GM18907 (cell line): ENCODE measurements around the gene PANX3.
"Not testable (repeated sequence)": the region's sequence is repeated elsewhere in the genome, so short reads cannot be mapped to it uniquely, and the experiment has no call there.

Experiments
- ATAC-seq: cut with Tn5 transposase; IDR thresholded peaks from one replicate; pipeline ENCODE4 v1.9.1; 2021; ENCODE audit warnings: mild to moderate bottlenecking, moderate library complexity; ENCODE audit not compliant: unreplicated experiment

PANX3 gene

GRCh38 chr11:124611064-124611463 lies at the start of gene PANX3:
TSS of gene PANX3 (plus strand) at chr11:124611428. CDS start at chr11:124611557, 129 bp downstream.
- ATAC-seq, result no peak

GRCh38 chr11:124569697-124570096 lies 41.5 kb upstream of the PANX3 start, which contains the start of gene OR8A1:
TSS of gene OR8A1 (plus strand) at chr11:124569997. CDS start at chr11:124570120, 123 bp downstream.
- ATAC-seq, result no peak

DNA sequence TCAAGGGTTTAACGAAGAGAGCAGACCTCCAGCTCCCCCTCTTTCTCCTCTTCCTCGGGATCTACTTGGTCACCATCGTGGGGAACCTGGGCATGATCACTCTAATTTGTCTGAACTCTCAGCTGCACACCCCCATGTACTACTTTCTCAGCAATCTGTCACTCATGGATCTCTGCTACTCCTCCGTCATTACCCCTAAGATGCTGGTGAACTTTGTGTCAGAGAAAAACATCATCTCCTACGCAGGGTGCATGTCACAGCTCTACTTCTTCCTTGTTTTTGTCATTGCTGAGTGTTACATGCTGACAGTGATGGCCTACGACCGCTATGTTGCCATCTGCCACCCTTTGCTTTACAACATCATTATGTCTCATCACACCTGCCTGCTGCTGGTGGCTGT lies 41.1 kb upstream of the PANX3 start:
- no peak for ATAC-seq

- ATAC-seq, result no peak
Measured at GRCh38 chr11:124577716-124578427, 33.4 kb upstream of the PANX3 start.

DNA sequence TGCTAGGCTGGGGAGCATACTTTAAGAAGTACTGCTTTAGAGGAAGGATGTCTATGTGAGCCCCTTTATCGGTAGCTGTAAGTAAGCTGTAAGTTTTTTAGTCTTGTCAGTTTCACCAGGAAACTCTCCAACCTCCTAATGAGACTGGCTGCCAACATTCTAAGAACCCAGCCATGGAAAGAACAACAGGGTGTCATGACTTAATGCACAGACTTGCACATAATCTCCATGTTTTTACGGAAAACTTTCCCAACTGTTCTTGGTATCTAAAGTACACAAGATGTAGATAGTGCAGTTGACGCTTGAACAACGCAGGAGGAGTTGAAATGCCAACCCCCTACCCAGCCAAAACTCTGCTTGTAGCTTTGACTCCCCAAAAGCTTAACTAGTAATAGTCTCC lies 32.5 kb upstream of the PANX3 start:
- no peak for ATAC-seq

DNA sequence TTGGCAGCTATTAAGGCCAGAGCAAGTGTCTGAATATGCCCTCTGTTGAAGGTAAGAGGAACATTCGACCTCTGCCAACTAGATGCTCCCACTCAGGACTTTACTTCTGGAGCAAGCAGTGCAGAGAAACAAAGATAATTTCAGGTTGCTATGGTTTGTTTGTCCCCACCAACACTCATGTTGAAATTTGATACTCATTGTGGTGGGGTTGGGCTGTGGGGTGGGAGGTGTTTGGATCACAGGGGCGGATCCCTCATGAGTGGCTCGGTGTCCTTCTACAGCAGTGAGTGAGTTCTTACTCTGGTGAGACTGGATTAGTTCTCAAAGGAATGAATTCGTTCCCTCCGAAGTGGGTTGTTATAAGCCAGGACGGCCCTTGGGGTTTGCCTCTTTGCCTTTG lies 29.4 kb upstream of the PANX3 start:
- no peak for ATAC-seq

GRCh38 chr11:124582565-124582964 lies 28.7 kb upstream of the PANX3 start:
- no peak for ATAC-seq

- no peak for ATAC-seq
Measured at GRCh38 chr11:124583781-124584180, 27.4 kb upstream of the PANX3 start.

- no peak for ATAC-seq
Measured at GRCh38 chr11:124584681-124585372, 26.4 kb upstream of the PANX3 start.

- ATAC-seq, result no peak
Measured at GRCh38 chr11:124586238-124586860, 24.9 kb upstream of the PANX3 start.

DNA sequence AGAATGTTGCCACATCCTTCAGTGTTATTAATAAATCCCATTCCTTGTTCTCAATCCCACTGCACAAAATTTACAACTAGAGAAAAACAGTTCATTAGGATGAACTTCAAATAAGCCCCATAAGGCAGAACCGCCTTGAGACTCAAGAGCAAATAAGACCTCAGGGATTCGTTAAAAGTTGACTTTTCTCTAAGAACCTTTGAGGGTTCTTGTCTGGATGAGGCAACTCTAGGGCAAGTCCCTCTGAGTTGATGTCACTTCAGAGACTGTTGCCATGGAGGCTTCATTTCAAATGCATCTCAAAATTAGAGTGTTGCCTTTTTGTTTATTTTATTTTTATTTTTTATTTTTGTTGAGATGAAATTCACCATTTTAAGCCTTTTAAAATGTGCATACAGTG lies 19.8 kb upstream of the PANX3 start:
- no peak for ATAC-seq

GRCh38 chr11:124592627-124593026 lies 18.6 kb upstream of the PANX3 start:
- no peak for ATAC-seq

DNA sequence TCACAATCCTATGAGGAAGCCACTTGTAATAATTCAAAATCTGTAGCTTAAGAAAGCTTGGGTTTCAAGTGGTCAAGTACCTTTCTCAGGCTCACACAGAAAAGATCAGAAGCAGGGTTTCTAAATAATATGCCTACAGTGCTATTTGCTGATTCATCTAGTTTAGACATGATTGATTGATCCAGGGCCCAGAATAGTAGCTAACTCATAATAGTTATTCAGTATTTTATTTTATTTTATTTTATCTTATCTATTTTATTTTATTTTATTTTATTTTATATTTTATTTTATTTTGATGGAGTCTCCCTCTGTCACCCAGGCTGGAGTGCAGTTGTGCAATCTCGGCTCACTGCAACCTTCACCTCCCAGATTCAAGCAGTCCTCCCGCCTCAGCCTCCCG lies 15.9 kb upstream of the PANX3 start:
- ATAC-seq, result no peak

- ATAC-seq, result no peak
Measured at GRCh38 chr11:124597626-124598025, 13.6 kb upstream of the PANX3 start.

DNA sequence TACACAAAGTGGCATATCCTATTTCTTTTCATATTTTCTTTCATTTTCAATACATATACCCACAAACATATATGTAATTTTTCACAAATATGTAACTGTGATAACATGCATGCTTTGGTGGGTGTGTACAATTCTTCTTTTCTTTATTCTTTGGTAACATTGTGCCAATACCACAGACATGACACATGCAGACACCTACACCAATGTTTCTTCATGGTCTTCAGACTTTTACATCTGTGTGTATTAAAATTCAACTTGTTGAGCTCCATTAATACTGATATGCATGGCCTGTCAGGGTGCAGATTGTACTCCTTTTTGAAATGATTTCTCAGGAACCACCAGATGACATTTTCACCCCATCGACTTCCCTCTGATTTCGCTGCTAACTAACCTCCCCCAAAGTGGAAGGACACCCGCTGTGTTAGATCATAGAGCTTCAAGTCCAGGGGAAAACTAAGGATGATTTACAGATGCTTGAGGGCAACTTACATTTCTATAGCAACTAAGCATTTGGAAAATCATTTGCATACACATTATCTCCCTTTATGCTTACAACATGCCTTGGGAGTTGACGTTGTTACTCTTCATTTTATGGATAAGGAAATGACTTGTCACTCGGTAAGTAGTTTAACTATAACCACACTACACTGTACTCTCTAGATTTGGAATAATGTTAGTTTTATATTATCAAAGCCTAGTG lies 10.5 kb upstream of the PANX3 start:
- no peak for ATAC-seq

DNA sequence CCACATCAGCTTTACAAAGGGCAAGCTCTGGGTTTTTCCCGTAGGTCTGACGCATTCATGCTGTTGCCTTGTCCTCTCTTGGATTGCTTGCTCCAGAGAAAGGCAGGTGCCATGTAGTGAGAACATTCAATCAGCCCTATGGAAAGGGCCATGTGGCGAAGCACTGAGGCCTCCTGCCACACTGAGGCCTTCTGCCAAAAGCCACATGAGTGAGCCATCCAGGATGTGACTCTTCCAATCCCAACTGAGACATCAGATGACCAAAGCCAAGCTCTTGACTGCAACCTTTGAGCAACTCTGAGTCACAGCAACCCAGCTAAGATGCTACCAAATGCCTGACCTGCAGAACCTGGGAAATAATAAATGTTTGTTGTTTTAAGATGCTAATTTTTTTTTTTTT lies 9.0 kb upstream of the PANX3 start:
- ATAC-seq, result no peak

GRCh38 chr11:124602723-124603122 lies 8.5 kb upstream of the PANX3 start:
- not testable (repeated sequence) for ATAC-seq

- ATAC-seq, result no peak
Measured at GRCh38 chr11:124605719-124606118, 5.5 kb upstream of the PANX3 start.

GRCh38 chr11:124608147-124608546 lies 3.1 kb upstream of the PANX3 start:
- ATAC-seq, result no peak

DNA sequence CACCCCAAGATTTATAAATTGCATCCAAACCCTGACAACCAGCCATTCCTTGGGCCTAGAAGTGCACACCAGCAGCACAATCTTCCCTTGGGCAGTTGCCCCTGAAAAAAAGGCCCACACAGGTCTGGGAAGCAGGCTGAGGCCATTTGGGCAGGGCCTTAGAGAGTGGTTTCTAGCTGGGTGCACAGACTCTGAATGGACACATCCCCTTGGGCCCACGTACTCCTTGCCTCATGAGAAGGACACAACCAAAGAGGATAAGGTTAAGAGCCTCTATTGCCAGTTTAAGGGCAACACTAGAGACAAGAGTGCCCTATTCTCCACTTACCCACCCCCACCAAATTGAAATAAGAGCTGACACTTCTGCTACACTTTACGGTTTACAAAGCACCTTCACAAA lies 933 bp upstream of the PANX3 start:
- no peak for ATAC-seq

GRCh38 chr11:124612045-124612444 lies 817 bp downstream of the PANX3 start:
- ATAC-seq, result peak; percentile 57
